HG03460 (cell line): ENCODE data around the gene EPC1.

Source experiments
- ATAC-seq: cut with Tn5 transposase; IDR thresholded peaks from one replicate; pipeline ENCODE4 v1.9.1; 2021; ENCODE audit not compliant: unreplicated experiment

The EPC1 gene

GRCh38 chr10:32338262-32338661 is 8.7 kb downstream of the EPC1 start:
- ATAC-seq = no peak

- ATAC-seq = no peak
Measured at GRCh38 chr10:32337350-32337749, 9.6 kb downstream of the EPC1 start.

- no peak for ATAC-seq
Measured at GRCh38 chr10:32333849-32334248, 13.1 kb downstream of the EPC1 start.

- peak; percentile 95 for ATAC-seq
Measured at GRCh38 chr10:32332299-32332750, 14.6 kb downstream of the EPC1 start.

GRCh38 chr10:32331606-32332005 is 15.4 kb downstream of the EPC1 start:
- ATAC-seq = no peak

GRCh38 chr10:32330214-32330613 is 16.7 kb downstream of the EPC1 start:
- no peak for ATAC-seq

- ATAC-seq = no peak
Measured at GRCh38 chr10:32329061-32329460, 17.9 kb downstream of the EPC1 start.

GRCh38 chr10:32328499-32328898 is 18.5 kb downstream of the EPC1 start:
- no peak for ATAC-seq

- ATAC-seq = no peak
Measured at GRCh38 chr10:32327364-32327691, 19.6 kb downstream of the EPC1 start.

- no peak for ATAC-seq
Measured at GRCh38 chr10:32326680-32327363, 20.1 kb downstream of the EPC1 start.

- no peak for ATAC-seq
Measured at GRCh38 chr10:32326119-32326518, 20.8 kb downstream of the EPC1 start.

GRCh38 chr10:32323051-32323450 is 23.9 kb downstream of the EPC1 start:
- no peak for ATAC-seq

GRCh38 chr10:32321016-32321631 is 25.8 kb downstream of the EPC1 start:
- no peak for ATAC-seq

GRCh38 chr10:32318476-32318896 is 28.5 kb downstream of the EPC1 start:
- peak; percentile 43 for ATAC-seq

- peak; percentile 96 for ATAC-seq
Measured at GRCh38 chr10:32317795-32318357, 29.1 kb downstream of the EPC1 start.

GRCh38 chr10:32315424-32315823 is 31.5 kb downstream of the EPC1 start:
- no peak for ATAC-seq

- ATAC-seq = no peak
Measured at GRCh38 chr10:32314588-32314987, 32.4 kb downstream of the EPC1 start.

GRCh38 chr10:32308027-32308603 is 38.8 kb downstream of the EPC1 start:
- ATAC-seq = peak; percentile 51

GRCh38 chr10:32307609-32308008 is 39.3 kb downstream of the EPC1 start:
- no peak for ATAC-seq

GRCh38 chr10:32299354-32299980 is 47.5 kb downstream of the EPC1 start:
- ATAC-seq = no peak

GRCh38 chr10:32298075-32298812 is 48.7 kb downstream of the EPC1 start:
- no peak for ATAC-seq
